ENCODE results near the gene ZMYND12.

ZMYND12 gene

DNA sequence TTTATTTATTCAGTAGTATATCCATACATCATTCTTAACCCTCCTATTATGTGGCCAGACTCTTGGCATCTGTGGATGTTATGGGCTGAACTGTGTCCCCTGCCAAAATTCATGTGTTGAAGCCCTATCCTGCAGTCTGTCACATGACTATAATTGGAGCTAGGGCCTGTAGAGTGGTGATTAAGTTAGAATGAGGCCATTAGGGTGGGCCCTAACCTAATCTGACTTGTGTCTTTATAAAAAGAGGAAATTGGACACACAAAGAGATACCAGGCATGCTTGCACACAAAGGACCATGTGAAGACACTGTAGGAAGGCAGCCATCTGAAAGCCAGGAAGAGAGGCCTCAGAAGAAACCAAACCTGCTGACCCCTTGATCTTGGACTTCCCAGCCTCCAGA lies 6.6 kb downstream of the ZMYND12 start:
- TF ChIP-seq, protein P1, sequence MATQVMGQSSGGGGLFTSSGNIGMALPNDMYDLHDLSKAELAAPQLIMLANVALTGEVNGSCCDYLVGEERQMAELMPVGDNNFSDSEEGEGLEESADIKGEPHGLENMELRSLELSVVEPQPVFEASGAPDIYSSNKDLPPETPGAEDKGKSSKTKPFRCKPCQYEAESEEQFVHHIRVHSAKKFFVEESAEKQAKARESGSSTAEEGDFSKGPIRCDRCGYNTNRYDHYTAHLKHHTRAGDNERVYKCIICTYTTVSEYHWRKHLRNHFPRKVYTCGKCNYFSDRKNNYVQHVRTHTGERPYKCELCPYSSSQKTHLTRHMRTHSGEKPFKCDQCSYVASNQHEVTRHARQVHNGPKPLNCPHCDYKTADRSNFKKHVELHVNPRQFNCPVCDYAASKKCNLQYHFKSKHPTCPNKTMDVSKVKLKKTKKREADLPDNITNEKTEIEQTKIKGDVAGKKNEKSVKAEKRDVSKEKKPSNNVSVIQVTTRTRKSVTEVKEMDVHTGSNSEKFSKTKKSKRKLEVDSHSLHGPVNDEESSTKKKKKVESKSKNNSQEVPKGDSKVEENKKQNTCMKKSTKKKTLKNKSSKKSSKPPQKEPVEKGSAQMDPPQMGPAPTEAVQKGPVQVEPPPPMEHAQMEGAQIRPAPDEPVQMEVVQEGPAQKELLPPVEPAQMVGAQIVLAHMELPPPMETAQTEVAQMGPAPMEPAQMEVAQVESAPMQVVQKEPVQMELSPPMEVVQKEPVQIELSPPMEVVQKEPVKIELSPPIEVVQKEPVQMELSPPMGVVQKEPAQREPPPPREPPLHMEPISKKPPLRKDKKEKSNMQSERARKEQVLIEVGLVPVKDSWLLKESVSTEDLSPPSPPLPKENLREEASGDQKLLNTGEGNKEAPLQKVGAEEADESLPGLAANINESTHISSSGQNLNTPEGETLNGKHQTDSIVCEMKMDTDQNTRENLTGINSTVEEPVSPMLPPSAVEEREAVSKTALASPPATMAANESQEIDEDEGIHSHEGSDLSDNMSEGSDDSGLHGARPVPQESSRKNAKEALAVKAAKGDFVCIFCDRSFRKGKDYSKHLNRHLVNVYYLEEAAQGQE (IDR thresholded peaks at IDR 0.05; ENCODE audit: insufficient read depth in 1 of 2, low read depth in 2 of 2, low read length in 2 of 2), result no peak
- TF ChIP-seq SIN3A (IDR thresholded peaks at IDR 0.05; ENCODE audit: borderline replicate concordance, insufficient read depth, low read length) (no peak), TAF1 (IDR thresholded peaks at IDR 0.05; ENCODE audit: borderline replicate concordance, insufficient read depth, low read length) (no peak), FOXP2 (optimal IDR thresholded peaks at IDR 0.05; ENCODE audit: borderline replicate concordance, extremely low read depth, extremely low read length, insufficient read depth) (no peak), POLR2AphosphoS5 (IDR thresholded peaks at IDR 0.05; ENCODE audit: low read depth, low read length) (no peak)

DNA sequence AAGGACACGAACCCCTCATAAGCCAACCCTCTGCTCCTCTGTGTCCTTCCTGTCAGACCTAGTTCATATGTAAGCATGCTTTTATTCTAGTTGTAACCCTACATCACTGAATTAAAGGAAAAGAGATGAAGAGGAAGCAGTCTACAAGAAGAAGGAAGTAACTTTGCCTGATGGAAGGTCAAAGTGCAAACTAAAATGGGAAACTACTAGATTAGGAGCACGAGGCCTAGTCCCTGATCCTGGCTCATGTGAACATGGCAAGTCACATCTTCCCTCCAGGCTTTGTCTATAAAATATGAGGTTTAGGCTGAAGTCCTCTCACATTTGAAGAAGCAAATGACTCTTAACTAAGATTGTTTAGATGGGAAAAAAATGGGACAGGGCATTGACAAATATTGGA lies 13.2 kb downstream of the ZMYND12 start:
- no peak for TF ChIP-seq FOXP2 (optimal IDR thresholded peaks at IDR 0.05; ENCODE audit: borderline replicate concordance, extremely low read depth, extremely low read length, insufficient read depth)
- no peak for TF ChIP-seq SIN3A (IDR thresholded peaks at IDR 0.05; ENCODE audit: borderline replicate concordance, insufficient read depth, low read length)
- TF ChIP-seq POLR2AphosphoS5 (IDR thresholded peaks at IDR 0.05; ENCODE audit: low read depth, low read length), result no peak
- TF ChIP-seq, protein P1 (IDR thresholded peaks at IDR 0.05; ENCODE audit: insufficient read depth in 1 of 2, low read depth in 2 of 2, low read length in 2 of 2), result no peak
- TF ChIP-seq TAF1 (IDR thresholded peaks at IDR 0.05; ENCODE audit: borderline replicate concordance, insufficient read depth, low read length), result no peak

DNA sequence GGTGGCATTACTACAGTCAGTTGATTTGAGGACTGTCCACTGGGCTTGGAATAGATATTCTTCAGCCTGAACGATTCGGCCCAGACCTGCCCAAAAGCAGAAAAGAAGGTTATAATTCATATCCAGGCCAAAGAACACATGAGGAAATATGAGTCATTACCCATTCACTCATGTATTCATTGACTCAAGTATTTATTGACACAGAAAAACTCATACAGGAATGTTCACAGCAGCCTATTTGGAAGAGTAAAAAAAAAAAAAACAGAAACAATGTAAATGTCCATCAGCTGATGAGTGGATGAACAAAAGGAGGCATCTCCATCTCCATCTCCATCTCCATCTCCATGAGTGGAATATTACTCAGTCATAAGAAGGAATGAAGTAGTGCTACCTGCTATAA lies 15.9 kb downstream of the ZMYND12 start:
- no peak for TF ChIP-seq FOXP2 (optimal IDR thresholded peaks at IDR 0.05; ENCODE audit: borderline replicate concordance, extremely low read depth, extremely low read length, insufficient read depth)
- TF ChIP-seq POLR2AphosphoS5 (IDR thresholded peaks at IDR 0.05; ENCODE audit: low read depth, low read length), result no peak
- TF ChIP-seq SIN3A (IDR thresholded peaks at IDR 0.05; ENCODE audit: borderline replicate concordance, insufficient read depth, low read length), result no peak
- TF ChIP-seq, protein P1 (IDR thresholded peaks at IDR 0.05; ENCODE audit: insufficient read depth in 1 of 2, low read depth in 2 of 2, low read length in 2 of 2), result no peak
- no peak for TF ChIP-seq TAF1 (IDR thresholded peaks at IDR 0.05; ENCODE audit: borderline replicate concordance, insufficient read depth, low read length)

DNA sequence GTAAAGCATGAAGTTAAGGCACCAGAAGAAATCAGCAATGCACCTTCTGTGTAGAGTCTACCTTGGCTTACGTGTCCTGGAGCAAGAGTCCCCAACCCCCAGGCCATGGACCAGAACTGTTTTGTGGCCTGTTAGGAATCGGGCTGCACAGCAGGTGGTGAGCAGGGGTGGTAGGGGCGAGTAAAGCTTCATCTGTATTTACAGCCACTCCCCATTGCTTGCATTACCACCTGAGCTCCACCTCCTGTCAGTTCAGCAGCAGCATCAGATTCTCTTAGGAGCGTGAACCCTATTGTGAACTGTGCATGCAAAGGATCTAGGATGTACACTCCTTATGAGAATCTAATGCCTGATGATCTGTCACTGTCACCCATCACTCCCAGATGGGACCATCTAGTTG lies 21.5 kb downstream of the ZMYND12 start:
- TF ChIP-seq FOXP2 (optimal IDR thresholded peaks at IDR 0.05; ENCODE audit: borderline replicate concordance, extremely low read depth, extremely low read length, insufficient read depth), result no peak
- TF ChIP-seq, protein P1 (IDR thresholded peaks at IDR 0.05; ENCODE audit: insufficient read depth in 1 of 2, low read depth in 2 of 2, low read length in 2 of 2), result no peak
- no peak for TF ChIP-seq SIN3A (IDR thresholded peaks at IDR 0.05; ENCODE audit: borderline replicate concordance, insufficient read depth, low read length)
- no peak for TF ChIP-seq POLR2AphosphoS5 (IDR thresholded peaks at IDR 0.05; ENCODE audit: low read depth, low read length)
- TF ChIP-seq TAF1 (IDR thresholded peaks at IDR 0.05; ENCODE audit: borderline replicate concordance, insufficient read depth, low read length), result no peak

DNA sequence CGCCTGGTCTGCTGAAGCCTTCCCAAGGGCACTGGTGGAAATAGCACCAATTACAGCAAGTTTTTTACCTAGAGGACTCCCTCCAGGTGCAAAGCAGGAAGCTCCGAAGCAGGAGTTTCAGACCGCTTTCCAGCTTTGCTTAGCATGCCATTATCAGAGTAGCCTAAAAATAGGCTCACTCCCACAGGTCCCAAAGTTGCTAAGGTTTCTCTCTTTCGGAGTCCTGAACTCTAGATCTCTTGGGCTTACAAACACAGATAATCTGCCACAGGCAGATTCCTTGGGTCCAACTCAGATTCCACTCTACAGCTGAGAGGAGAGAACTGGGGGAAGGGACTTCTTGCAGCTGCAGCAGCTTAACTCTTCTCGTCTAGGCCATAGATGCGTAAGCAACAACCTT lies 22.5 kb downstream of the ZMYND12 start:
- TF ChIP-seq FOXP2 (optimal IDR thresholded peaks at IDR 0.05; ENCODE audit: borderline replicate concordance, extremely low read depth, extremely low read length, insufficient read depth), result no peak
- no peak for TF ChIP-seq SIN3A (IDR thresholded peaks at IDR 0.05; ENCODE audit: borderline replicate concordance, insufficient read depth, low read length)
- no peak for TF ChIP-seq POLR2AphosphoS5 (IDR thresholded peaks at IDR 0.05; ENCODE audit: low read depth, low read length)
- TF ChIP-seq, protein P1 (IDR thresholded peaks at IDR 0.05; ENCODE audit: insufficient read depth in 1 of 2, low read depth in 2 of 2, low read length in 2 of 2), result no peak
- no peak for TF ChIP-seq TAF1 (IDR thresholded peaks at IDR 0.05; ENCODE audit: borderline replicate concordance, insufficient read depth, low read length)
